Epithelial cell of proximal tubule (primary cell): ENCODE data around the gene FAM168B. TPM values are rescaled to one million over a fixed set of nuclear protein-coding genes. Genes with fewer than 3 reads are reported as not detected.

Experiments used
- DNase-seq: peaks from one replicate; pipeline ENCODE4 v3.0.0-alpha.2; 2011; ENCODE audit warnings: low read depth
- H3K4me3 ChIP-seq: 2 replicates; pipeline ENCODE4 v1.5.1; 2011; ENCODE audit warnings: low read depth, mild to moderate bottlenecking, low read length
- total RNA-seq: library from RNA; depleted of rRNA; stranded (reverse); fragments of >200 nt; gene quantifications from 2 replicates; pipeline ENCODE4 v1.2.3, GENCODE V29; 2015
- TF ChIP-seq, protein P1 (sequence below): conservative IDR thresholded peaks from 2 replicates; pipeline ENCODE4 v1.5.1; 2012; ENCODE audit warnings: low read depth, mild to moderate bottlenecking, low read length

Gene FAM168B
- total RNA-seq, 1 donor from 2014 or later = 97.3 TPM

DNA sequence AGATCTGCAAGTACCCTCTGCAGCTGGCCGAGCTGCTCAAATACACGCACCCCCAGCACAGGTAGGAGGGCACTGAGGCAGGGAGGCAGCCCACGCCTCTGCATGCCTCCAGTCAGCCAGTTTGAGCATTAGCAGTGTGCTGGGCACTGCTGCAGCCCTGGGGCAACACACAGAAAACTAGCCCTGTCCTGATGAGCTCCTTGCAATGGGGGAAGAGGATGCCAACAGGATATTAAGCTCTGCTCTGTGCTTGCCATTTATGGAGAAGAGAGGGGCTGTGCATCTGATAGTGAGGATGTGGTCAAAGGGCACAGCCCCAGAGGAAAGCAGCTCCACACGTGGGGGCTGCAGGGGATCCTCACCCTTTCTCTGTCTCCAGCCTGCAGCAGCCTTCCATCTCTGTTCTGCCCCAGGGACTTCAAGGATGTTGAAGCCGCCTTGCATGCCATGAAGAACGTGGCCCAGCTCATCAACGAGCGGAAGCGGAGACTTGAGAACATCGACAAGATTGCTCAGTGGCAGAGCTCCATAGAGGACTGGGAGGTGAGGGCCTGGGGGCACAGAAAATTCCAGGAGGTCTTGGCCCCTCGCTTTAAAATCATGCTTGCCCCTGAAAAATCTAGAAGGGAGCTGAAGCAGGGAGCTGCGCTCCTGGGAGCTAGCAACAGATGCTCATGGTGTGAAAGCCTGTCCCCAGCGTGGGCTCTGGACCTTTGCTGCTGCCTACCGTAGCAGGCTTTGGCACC, 51.7 kb downstream of the FAM168B start:
- TF ChIP-seq, protein P1, sequence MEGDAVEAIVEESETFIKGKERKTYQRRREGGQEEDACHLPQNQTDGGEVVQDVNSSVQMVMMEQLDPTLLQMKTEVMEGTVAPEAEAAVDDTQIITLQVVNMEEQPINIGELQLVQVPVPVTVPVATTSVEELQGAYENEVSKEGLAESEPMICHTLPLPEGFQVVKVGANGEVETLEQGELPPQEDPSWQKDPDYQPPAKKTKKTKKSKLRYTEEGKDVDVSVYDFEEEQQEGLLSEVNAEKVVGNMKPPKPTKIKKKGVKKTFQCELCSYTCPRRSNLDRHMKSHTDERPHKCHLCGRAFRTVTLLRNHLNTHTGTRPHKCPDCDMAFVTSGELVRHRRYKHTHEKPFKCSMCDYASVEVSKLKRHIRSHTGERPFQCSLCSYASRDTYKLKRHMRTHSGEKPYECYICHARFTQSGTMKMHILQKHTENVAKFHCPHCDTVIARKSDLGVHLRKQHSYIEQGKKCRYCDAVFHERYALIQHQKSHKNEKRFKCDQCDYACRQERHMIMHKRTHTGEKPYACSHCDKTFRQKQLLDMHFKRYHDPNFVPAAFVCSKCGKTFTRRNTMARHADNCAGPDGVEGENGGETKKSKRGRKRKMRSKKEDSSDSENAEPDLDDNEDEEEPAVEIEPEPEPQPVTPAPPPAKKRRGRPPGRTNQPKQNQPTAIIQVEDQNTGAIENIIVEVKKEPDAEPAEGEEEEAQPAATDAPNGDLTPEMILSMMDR = no peak
- DNase-seq = no peak

GRCh38 chr2:131040661-131041401, 52.4 kb downstream of the FAM168B start:
- no peak overlapping the region for H3K4me3 ChIP-seq
- no peak for DNase-seq
- TF ChIP-seq, protein P1 = no peak

More for the DNA sequence above, 51.7 kb downstream of the FAM168B start:
- no peak overlapping the region for H3K4me3 ChIP-seq

GRCh38 chr2:131039908-131040660, 53.2 kb downstream of the FAM168B start:
- TF ChIP-seq, protein P1 = no peak
- no peak overlapping the region for H3K4me3 ChIP-seq
- DNase-seq = no peak

DNA sequence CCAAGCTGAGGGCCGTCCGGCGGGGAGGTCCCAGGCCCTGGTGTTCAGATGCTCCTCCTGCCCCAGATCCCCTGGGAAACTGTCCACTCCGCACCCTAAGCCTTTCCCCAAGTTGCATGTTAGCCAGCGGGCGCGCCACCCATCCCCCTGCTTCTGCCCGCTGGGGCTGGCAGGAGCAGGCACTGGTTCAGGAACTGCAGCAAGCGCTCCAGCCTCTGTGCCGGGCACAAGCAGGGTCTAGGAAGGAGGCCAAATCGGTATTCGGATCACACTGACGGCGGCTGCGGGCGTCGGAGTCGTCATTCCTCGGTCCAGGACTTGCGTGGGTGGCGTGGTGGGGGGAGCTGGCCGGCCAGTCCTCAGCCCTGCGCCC, 53.7 kb downstream of the FAM168B start:
- TF ChIP-seq, protein P1 = no peak
- H3K4me3 ChIP-seq = no peak overlapping the region
- DNase-seq = no peak

DNA sequence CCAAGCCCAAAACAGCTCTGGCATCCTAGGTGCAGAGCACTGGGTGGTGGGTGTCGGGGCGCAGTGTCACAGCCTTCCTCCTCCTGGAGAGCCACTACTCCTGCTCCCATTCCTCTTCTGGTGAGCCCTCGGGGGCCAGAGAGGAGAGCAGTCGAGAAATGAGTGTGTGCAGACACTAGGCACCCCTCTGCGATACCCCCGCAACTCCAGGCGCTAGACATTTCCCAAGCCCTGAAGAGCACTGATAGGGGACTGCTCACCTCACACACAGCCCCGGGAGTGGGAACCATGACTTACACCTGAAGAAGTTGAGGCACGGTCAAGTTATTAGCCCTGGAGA, 54.2 kb downstream of the FAM168B start:
- no peak for DNase-seq
- H3K4me3 ChIP-seq = no peak overlapping the region
- TF ChIP-seq, protein P1 = no peak

DNA sequence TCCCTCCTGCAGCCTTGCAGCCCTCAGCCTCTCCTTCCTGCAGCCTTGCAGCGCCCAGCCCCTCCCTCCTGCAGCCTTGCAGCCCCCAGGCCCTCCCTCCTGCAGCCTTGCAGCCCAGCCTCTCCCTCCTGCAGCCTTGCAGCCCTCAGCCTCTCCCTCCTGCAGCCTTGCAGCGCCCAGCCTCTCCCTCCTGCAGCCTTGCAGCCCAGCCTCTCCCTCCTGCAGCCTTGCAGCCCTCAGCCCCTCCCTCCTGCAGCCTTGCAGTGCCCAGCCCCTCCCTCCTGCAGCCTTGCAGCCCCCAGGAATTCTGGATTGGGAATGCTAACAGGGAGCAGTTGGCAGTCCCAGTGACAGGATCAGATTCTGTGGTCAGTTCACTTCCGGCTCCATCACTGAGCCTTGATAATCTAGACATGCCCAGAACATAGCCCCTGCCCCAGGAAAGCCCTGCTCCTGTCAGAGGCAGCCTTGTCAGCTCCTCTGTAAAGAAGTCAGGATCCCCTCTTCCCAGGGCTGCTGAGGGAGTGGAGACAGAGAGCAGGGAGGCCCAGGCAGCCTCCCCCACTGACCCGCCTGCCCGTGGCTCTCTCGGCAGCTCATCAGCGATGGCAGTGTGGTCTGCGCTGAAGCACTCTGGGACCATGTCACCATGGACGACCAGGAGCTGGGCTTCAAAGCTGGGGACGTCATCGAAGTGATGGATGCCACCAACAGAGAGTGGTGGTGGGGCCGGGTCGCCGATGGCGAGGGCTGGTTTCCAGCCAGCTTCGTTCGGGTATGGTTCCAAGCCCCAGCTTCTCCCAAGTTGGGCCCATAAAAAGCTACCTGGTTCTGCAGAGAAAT, 54.8 kb downstream of the FAM168B start:
- no peak for DNase-seq
- no peak overlapping the region for H3K4me3 ChIP-seq
- TF ChIP-seq, protein P1 = no peak
